Neutrophil (primary cell): ENCODE data around the gene TMBIM1.

Source experiments
- H3K27ac ChIP-seq: fragments of 200-600 bp; sonication (generic); 2 replicates; pipeline ENCODE4 v1.5.1; 2016; ENCODE audit warnings: mild to moderate bottlenecking, moderate library complexity
- H3K27me3 ChIP-seq: fragments of 200-600 bp; sonication (generic); 2 replicates; pipeline ENCODE4 v1.6.0; 2016; ENCODE audit warnings: mild to moderate bottlenecking
- H3K36me3 ChIP-seq: fragments of 200-600 bp; sonication (generic); 2 replicates; pipeline ENCODE4 v1.5.1; 2017
- H3K4me1 ChIP-seq, 2 experiments: fragments of 200-600 bp in 1 of 2; sonication (generic) in 1 of 2; 1 replicate in 1 of 2; 2 replicates in 1 of 2; pipeline versions ENCODE4 v1.5.1 to v1.6.1; 2013 to 2016; ENCODE audit warnings: low read depth in 1 of 2, low read length in 1 of 2, mild to moderate bottlenecking in 1 of 2, moderate library complexity in 1 of 2; ENCODE audit not compliant: control insufficient read depth in 1 of 2, insufficient read depth in 1 of 2
- H3K4me3 ChIP-seq, 2 experiments: fragments of 200-600 bp in 1 of 2; sonication (generic) in 1 of 2; 1 replicate in 1 of 2; 2 replicates in 1 of 2; pipeline ENCODE4 v1.5.1; 2013 to 2016; ENCODE audit warnings: low read depth in 1 of 2, low read length in 1 of 2, mild to moderate bottlenecking in 1 of 2, moderate library complexity in 1 of 2
- H3K9me3 ChIP-seq: fragments of 200-600 bp; sonication (generic); 2 replicates; pipeline ENCODE4 v1.5.1; 2016
- TF ChIP-seq, protein P1 (sequence below): fragments of 200-600 bp; sonication (generic); IDR thresholded peaks from 2 replicates; pipeline ENCODE4 v1.5.1; 2016; ENCODE audit warnings: antibody characterized with exemption

TMBIM1 gene

GRCh38 chr2:218286570-218287459 lies 5.5 kb downstream of the TMBIM1 start:
- TF ChIP-seq, protein P1, sequence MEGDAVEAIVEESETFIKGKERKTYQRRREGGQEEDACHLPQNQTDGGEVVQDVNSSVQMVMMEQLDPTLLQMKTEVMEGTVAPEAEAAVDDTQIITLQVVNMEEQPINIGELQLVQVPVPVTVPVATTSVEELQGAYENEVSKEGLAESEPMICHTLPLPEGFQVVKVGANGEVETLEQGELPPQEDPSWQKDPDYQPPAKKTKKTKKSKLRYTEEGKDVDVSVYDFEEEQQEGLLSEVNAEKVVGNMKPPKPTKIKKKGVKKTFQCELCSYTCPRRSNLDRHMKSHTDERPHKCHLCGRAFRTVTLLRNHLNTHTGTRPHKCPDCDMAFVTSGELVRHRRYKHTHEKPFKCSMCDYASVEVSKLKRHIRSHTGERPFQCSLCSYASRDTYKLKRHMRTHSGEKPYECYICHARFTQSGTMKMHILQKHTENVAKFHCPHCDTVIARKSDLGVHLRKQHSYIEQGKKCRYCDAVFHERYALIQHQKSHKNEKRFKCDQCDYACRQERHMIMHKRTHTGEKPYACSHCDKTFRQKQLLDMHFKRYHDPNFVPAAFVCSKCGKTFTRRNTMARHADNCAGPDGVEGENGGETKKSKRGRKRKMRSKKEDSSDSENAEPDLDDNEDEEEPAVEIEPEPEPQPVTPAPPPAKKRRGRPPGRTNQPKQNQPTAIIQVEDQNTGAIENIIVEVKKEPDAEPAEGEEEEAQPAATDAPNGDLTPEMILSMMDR = no peak
- Histone ChIP-seq H3K27ac (peak overlapping the region; percentile 96), H3K4me3 (peak overlapping the region; percentile 41 to 59), H3K36me3 (peaks cover 30% of the 10 kb centered on the region), H3K27me3 (no peaks in the 10 kb centered on the region), H3K4me1 (peaks cover 68% of the 10 kb centered on the region in 2 experiments), H3K9me3 (no peaks in the 10 kb centered on the region)

GRCh38 chr2:218285604-218286003 lies 6.7 kb downstream of the TMBIM1 start:
- TF ChIP-seq, protein P1 = no peak
- Histone ChIP-seq H3K9me3 (no peaks in the 10 kb centered on the region), H3K4me1 (peaks cover 56% of the 10 kb centered on the region in 2 experiments), H3K27me3 (no peaks in the 10 kb centered on the region), H3K36me3 (peaks cover 42% of the 10 kb centered on the region), H3K4me3 (no peak overlapping the region), H3K27ac (peak overlapping the region; percentile 96)

GRCh38 chr2:218284106-218284811 lies 8.0 kb downstream of the TMBIM1 start:
- TF ChIP-seq, protein P1 = no peak

DNA sequence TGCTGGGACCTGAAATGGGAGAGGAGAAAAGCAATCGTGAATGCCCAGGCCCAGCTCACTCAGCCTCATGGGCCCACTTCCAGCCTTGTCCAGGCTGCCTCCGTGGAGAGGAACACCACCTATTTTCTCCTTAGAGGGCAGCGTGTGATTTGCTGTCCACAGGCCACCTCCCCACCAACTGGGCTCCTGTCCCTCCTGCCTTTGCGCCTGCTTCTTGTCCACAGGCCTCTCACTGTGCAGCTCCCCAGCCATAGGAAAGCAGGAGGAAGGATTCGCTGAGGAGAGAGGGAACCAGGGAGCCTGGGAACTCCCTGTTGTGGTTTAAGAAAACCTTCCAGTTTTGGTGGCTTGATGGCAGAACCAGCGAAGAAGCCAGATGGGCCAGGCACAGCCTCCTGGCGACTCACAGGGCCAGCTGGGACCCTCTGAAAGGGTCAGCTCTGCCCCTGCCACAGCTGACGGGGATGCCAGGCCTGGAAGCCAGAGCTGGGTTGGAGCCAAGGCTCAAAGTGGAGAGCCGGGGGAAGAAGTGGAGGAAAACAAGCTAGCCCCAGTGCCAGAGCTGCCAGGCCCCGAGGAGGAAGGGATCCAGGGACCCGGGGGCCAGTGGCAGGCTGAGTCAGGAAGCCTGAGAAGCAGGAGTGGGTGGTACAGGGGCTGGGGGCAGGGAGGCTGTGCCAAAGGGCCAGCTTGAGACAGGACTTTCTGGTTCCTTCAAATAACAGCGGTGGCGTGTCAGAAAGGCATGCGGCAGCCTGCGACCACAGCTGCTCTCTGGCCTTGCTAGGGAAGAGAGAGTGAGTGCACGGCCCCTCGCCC lies 9.9 kb downstream of the TMBIM1 start:
- Histone ChIP-seq H3K27me3 (no peaks in the 10 kb centered on the region), H3K4me3 (no peak overlapping the region), H3K36me3 (peaks cover 75% of the 10 kb centered on the region), H3K4me1 (peaks cover 24% of the 10 kb centered on the region in 2 experiments), H3K9me3 (no peaks in the 10 kb centered on the region), H3K27ac (peak overlapping the region; percentile 2)
- TF ChIP-seq, protein P1 = no peak

More at GRCh38 chr2:218284106-218284811, 8.0 kb downstream of the TMBIM1 start:
- no peak overlapping the region for H3K4me3 ChIP-seq
- peaks cover 56% of the 10 kb centered on the region for H3K36me3 ChIP-seq
- H3K27ac ChIP-seq = peak overlapping the region; percentile 1
- H3K4me1 ChIP-seq = peaks cover 43% of the 10 kb centered on the region in 2 experiments
- H3K27me3 ChIP-seq = no peaks in the 10 kb centered on the region
- no peaks in the 10 kb centered on the region for H3K9me3 ChIP-seq

DNA sequence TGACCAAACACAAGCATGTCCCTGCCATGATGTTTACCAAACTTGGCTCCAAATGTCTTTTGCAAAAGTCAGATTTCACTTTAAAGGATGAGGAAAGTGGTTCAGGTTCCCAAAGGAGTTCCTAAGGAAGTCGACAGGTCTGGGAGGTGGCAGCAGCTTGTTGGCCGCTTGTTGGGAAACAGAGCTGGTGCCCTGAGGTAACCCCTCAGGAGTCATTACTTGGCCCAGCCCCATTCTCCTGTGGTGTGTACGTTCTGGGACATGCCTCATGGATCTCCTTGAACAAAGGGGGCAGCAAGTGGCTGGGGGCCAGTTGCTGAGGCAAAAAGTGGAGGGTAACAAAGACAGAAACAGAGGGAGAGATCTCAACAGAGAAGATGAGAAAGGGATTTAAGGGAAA lies 10.9 kb downstream of the TMBIM1 start:
- H3K27ac ChIP-seq = no peak overlapping the region
- H3K4me1 ChIP-seq = peaks cover 14 to 17% of the 10 kb centered on the region in 2 experiments
- no peak overlapping the region for H3K4me3 ChIP-seq
- TF ChIP-seq, protein P1 = no peak
- peaks cover 84% of the 10 kb centered on the region for H3K36me3 ChIP-seq
- no peaks in the 10 kb centered on the region for H3K27me3 ChIP-seq
- H3K9me3 ChIP-seq = no peaks in the 10 kb centered on the region
